Esophagus muscularis mucosa (tissue), 4 donors: Measurements from ENCODE around the gene KIF3B.

Experiments used
- CTCF ChIP-seq, 3 experiments: fragments of 200-600 bp in 2 of 3; fragments of 450-650 bp in 1 of 3; sonication (generic) in 2 of 3; IDR thresholded peaks; one replicate each; pipeline ENCODE4 v1.5.1; 2017 to 2019; ENCODE audit warnings: antibody characterized with exemption in 3 of 3, mild to moderate bottlenecking in 2 of 3, moderate library complexity in 1 of 3
- EP300 ChIP-seq: sonication (generic); formaldehyde crosslinking; IDR thresholded peaks from one replicate; pipeline ENCODE4 v1.6.1; 2017; ENCODE audit warnings: antibody characterized with exemption
- POLR2A ChIP-seq: fragments of 450-650 bp; IDR thresholded peaks from one replicate; pipeline ENCODE4 v1.6.1; 2017; ENCODE audit warnings: antibody characterized with exemption, moderate library complexity, mild to moderate bottlenecking, low read depth

GRCh38 chr20:32368925-32369324 is 91.5 kb downstream of the KIF3B start:
- no peak for TF ChIP-seq CTCF (IDR thresholded peaks at IDR 0.05)
- no peak for TF ChIP-seq POLR2A
- no peak for TF ChIP-seq EP300
